HL-60 (cell line): Measurements from ENCODE around the gene MOCOS.

Experiments
- DNase-seq, 2 experiments: peaks; one replicate each; pipeline ENCODE4 v3.0.0-alpha.2; 2010 to 2020; ENCODE audit warnings: low read depth in 1 of 2, low spot score in 1 of 2
- H3K27ac ChIP-seq: fragments of 250-450 bp; sonication (Bioruptor Pico); replicated peaks from 2 replicates; pipeline ENCODE4 v1.5.1; 2020; ENCODE audit warnings: mild to moderate bottlenecking, moderate library complexity
- H3K27me3 ChIP-seq: fragments of 250-450 bp; sonication (Bioruptor Pico); 2 replicates; pipeline ENCODE4 v1.5.1; 2021; ENCODE audit warnings: mild to moderate bottlenecking, moderate library complexity; ENCODE audit not compliant: insufficient read depth, poor library complexity, severe bottlenecking
- H3K4me3 ChIP-seq: replicated peaks from 2 replicates; pipeline ENCODE4 v1.5.1; 2011; ENCODE audit warnings: mild to moderate bottlenecking, control low read depth, low read length; ENCODE audit not compliant: insufficient read depth
- CTCF ChIP-seq: IDR thresholded peaks from one replicate; pipeline ENCODE4 v1.5.1; 2011; ENCODE audit warnings: low read length, control low read depth, inconsistent platforms; ENCODE audit not compliant: insufficient read depth
- GABPA ChIP-seq: IDR thresholded peaks from 2 replicates; pipeline ENCODE4 v1.6.1; 2012; ENCODE audit warnings: low read depth
- POLR2AphosphoS5 ChIP-seq: IDR thresholded peaks from 2 replicates; pipeline ENCODE4 v1.6.1; 2012; ENCODE audit warnings: low read depth
- REST ChIP-seq: IDR thresholded peaks from 2 replicates; pipeline ENCODE4 v1.6.1; 2012; ENCODE audit warnings: low read depth; ENCODE audit not compliant: insufficient replicate concordance
- SPI1 ChIP-seq: IDR thresholded peaks from 2 replicates; pipeline ENCODE4 v1.6.1; 2012; ENCODE audit warnings: low read depth, mild to moderate bottlenecking, borderline replicate concordance

The MOCOS gene

GRCh38 chr18:36197511-36198166 lies 10.3 kb downstream of the MOCOS start:
- no peak overlapping the region for H3K27ac ChIP-seq
- no peak overlapping the region for H3K4me3 ChIP-seq
- DNase-seq, result no peak
- no peak for TF ChIP-seq CTCF
- no peak for TF ChIP-seq SPI1
- no peak for TF ChIP-seq POLR2AphosphoS5
- no peak for TF ChIP-seq GABPA
- no peak for TF ChIP-seq REST
- peaks cover 9% of the 10 kb centered on the region for H3K27me3 ChIP-seq

GRCh38 chr18:36199691-36200295 lies 12.5 kb downstream of the MOCOS start:
- DNase-seq, result no peak

More at GRCh38 chr18:36199691-36200295, 12.5 kb downstream of the MOCOS start:
- Histone ChIP-seq H3K27me3 (peaks cover 6% of the 10 kb centered on the region), H3K27ac (no peak overlapping the region), H3K4me3 (no peak overlapping the region)
- TF ChIP-seq POLR2AphosphoS5, result no peak
- no peak for TF ChIP-seq CTCF
- no peak for TF ChIP-seq REST
- TF ChIP-seq SPI1, result no peak
- TF ChIP-seq GABPA, result no peak
